GM21825 (cell line): Measurements from ENCODE around the gene MAPK14.

Experiments used
- ATAC-seq: cut with Tn5 transposase; IDR thresholded peaks from one replicate; pipeline ENCODE4 v1.9.1; 2021; ENCODE audit warnings: mild to moderate bottlenecking, moderate library complexity; ENCODE audit not compliant: unreplicated experiment

Gene MAPK14

DNA sequence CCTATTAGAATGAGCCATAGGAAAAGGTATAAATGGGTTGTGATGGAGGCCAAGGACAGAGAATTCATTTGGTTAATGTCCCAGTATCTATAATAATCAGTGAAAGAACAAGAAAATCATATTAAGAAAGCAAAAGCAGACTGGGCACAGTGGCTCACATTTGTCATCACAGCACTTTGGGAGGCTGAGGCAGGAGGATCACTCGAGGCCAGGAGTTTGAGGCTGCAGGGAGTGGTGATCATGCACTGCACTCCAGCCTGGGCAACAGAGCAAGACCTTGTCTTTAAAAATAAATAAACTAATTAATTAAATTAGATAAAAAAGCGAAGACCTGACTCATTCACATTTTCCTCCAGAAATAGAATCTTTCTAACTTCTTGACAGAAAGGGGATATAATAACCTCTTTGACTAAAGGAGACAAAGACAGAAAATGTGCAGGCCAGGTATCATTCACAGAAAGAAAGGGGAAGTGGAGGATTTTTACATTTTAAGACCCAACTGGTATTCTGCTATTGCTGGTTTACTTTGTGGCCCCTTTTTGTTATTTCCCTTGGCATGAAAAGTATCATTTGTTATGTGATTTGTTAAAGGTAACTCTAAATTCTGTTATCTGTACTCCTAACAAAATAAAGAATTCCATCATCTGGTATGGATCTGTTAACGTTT is 70.8 kb downstream of the MAPK14 start:
- ATAC-seq: no peak

DNA sequence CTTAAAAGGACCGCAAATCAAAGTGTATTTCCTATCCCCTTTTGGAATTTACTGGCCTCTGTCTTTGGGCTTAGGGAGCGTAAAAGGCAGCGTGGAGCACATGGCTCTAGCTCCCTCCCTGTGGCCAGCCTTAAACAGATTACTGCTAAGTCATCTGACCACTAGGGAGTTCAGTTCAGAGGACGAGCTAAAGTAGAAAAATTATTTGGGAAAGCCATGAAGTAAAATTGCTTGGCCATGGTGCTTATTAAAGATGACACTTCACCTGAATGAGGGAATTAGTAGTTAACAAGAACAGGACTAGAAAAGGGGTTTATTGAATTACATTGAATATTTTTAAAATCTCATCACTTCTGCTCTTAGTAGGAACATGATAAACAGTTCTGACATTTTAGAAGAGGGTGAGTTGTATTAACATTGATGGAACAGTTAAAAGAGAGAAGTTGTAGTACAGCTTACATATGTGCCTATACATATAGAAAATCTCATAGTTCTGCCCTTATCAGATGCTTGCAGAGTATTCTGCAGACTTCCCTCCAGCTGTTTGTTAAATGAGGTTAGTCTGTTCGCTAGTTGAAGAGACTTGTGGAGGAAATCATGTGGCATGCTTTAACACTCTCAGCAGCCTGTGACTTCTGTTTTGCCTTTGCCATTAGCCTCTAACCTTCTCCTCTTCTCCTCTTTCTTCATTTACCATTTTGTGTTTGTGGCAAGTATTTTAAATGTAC is 71.5 kb downstream of the MAPK14 start:
- ATAC-seq: no peak

DNA sequence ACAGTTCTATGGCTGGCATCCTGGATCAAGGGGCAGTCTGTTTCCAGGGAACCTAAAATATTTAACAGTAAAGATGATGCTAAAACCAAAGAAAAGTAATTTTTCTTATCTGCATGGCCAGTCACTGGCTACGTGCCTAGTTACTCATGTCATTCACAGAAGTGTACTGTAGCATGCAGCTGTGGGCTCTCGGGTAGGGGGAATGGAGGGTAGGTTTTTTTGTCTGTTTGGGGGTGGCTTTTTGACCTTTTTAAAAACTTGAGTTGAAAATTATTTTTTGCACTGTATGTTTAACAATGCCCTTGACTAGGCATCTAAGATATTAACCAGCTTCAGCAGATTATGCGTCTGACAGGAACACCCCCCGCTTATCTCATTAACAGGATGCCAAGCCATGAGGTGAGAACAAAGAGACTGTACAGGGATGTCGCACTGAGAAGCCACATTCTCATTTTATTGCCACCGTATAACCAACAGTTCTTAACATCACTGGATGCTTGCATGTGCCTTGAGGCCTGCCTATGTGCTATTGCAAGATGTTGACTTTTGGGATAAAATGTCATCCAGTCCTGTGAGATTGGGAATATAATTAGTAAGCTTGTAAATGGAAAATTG is 72.4 kb downstream of the MAPK14 start:
- ATAC-seq: no peak

DNA sequence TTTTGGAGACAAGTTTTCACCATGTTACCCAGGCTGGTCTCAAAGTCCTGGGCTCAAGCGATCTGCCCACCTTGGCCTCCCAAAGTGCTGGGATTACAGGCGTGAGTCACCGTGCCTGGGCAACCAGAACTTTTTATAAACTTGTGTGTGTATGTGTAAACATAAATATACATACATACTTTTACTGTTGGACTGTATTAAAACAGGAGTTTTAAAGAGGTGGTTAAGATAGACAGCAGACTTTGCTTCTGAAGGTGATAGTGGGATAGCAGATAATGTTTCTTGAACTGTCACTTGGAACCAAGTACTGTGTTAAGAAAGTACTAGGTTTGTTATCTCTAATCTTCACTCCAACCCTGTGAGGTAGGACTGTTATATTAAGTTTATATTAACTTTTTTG is 74.1 kb downstream of the MAPK14 start:
- no peak for ATAC-seq

DNA sequence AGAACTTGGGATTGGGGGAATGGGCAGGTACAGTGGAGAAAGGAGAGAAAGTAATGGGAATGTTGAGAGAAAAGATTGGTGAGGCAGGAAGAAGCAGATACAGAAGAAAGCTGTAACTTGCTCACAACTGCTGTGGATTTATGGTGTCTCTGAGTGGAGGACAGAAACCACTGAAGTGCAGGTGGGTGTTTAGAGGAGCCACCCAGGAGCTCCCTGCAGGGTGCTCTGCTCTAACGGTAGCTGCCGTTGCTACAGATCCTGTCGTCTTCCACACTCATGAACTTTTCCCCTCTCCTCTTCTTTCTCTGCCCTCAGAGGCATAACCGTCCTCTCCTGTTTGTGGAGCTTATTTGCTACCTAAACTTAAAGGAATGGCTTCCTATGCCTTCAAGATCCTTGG is 75.2 kb downstream of the MAPK14 start:
- no peak for ATAC-seq

- no peak for ATAC-seq
Observed at GRCh38 chr6:36104836-36105235, 77.2 kb downstream of the MAPK14 start.

GRCh38 chr6:36109092-36109491 is 81.5 kb downstream of the MAPK14 start:
- ATAC-seq: no peak

- ATAC-seq: no peak
Observed at GRCh38 chr6:36110050-36110449, 82.4 kb downstream of the MAPK14 start.

DNA sequence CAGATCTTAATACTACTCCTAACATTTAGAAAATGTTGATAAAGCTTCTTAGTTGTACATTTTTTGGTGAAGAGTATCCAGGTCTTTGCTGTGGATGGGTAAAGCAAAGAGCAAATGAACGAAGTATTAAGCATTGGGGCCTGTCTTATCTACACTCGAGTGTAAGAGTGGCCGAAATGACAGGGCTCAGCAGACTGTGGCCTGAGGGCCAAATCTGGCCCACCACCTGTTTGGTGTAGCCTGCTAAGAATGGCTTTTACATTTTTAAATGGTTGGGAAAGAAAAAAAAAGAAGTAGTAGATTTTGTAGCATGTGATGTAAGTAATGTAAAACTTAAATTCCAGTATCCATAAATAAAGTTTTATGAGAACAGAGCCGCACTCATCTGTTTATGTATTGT is 83.3 kb downstream of the MAPK14 start:
- ATAC-seq: no peak

DNA sequence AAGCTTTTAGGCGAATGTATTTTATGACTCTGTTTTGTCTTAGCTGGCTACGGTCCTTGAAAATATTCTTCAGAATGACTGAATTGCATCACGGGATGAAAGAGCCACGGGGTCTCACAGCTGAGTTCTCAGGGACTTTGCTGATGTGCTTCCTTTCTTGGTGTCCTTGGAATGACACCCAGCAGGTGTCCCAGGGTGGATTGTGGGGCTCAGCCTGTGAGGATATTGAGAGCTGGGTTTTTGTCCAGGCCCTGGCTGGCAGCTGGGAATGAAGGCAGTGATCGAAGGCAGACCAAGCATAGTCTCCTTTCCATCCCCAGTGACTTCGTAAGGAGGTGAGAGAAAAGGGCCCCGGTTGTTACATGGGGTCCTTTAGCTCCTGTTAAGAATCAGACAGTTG is 83.9 kb downstream of the MAPK14 start:
- ATAC-seq: no peak

GRCh38 chr6:36113049-36113448 is 85.4 kb downstream of the MAPK14 start:
- no peak for ATAC-seq

DNA sequence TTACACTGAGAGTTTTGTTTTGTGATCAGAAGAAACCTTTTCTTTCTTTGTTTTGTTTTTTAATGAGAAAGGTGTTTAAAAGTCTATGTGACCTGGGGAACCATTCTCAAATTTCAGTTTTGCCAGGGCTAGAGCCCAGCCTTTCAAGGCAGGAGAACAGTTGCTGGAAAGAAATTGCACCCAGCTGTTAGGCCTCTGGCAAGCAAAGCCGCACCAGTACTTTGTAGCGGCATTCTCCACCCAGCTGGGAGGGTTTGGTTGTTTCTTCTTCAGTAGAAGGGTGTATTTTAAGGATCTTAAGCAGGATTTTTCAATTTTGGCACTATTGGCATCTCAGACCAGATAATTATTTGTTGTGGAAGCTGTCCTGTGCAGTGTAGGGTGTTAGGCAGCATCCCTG is 86.1 kb downstream of the MAPK14 start:
- ATAC-seq: no peak

DNA sequence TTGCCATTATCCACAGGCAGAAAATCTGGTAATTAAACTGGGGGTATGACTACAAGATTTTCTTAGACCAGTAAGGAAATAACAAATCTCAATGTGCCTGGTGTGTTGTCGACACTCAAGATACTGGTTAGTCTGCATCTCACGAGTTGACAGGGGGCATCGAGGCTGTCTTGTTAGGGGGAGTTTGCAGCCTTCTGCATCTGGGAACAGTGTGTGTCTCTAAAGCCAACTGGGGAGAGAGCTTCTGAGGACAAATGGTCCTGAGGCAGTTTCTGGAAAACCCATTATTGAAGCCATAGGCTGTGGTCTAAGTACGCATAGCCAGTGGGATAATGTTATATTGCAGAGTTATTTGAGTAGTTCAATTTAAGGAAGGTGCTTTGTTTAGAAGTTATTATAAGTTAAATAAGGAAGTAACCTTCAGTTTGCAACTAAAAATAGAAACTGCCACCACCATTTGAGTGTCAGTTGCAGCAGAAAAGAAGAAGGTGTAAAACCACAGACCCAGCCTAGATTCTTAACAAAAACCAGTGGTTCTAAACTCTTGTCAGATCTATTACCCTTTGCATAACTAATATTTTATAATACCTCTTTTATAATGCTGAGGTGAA is 87.3 kb downstream of the MAPK14 start:
- peak; percentile 43 for ATAC-seq

- no peak for ATAC-seq
Observed at GRCh38 chr6:36115412-36115811, 87.8 kb downstream of the MAPK14 start.

DNA sequence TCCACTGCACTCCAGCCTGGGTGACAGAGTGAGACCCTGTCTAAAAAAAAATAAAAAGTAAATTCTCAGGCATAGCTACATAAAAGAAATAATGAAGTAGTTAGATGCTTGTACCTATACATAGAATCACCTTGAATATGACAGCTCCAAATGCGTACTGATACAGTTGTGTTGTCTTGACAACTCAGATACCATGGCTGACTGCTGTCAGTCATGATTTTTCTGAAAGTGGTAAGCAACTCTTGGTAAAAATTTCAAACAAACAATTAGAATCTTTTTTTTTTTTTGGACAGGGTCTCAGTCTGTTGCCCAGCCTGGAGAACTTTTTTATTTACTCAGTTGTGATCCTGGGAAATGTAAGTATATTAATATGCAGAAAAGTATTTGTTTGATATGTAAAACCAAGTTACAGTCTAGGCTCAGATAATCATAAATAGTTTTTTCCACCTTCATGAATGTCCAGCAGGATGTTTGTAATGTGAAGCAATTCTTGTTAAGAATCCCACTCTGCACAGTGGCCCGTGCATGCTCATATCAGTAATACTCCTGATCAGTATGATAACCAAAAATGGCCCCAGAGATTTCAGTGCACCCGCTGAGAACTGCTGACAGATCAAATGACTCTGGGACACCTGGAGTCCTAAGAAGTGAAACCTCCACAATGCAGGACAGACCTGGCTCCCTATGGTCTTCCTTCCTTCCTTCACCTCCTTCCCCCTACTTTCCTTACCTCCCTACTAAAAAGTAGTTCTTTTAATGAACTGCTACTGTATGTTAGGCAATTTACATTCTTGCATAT is 88.7 kb downstream of the MAPK14 start:
- no peak for ATAC-seq

DNA sequence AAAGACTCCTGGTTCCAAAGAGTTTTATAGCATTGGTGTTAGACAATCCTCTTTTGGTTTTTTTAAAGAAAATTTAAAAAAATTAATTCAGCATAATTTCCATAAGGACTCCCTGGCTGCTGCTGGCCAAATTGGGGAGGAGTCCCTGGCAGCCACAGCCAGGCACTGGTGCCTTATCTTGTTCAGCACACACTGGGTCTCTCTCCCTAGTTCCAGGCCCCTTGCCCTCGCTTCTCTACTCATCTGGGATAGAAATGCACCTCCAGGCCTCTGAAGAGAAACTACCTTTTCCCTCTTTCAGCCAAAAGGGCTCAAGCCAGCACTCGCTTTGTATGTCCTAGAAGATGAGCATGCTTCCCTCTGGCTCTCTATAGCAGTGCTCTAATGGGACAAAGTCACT is 89.3 kb downstream of the MAPK14 start:
- no peak for ATAC-seq

DNA sequence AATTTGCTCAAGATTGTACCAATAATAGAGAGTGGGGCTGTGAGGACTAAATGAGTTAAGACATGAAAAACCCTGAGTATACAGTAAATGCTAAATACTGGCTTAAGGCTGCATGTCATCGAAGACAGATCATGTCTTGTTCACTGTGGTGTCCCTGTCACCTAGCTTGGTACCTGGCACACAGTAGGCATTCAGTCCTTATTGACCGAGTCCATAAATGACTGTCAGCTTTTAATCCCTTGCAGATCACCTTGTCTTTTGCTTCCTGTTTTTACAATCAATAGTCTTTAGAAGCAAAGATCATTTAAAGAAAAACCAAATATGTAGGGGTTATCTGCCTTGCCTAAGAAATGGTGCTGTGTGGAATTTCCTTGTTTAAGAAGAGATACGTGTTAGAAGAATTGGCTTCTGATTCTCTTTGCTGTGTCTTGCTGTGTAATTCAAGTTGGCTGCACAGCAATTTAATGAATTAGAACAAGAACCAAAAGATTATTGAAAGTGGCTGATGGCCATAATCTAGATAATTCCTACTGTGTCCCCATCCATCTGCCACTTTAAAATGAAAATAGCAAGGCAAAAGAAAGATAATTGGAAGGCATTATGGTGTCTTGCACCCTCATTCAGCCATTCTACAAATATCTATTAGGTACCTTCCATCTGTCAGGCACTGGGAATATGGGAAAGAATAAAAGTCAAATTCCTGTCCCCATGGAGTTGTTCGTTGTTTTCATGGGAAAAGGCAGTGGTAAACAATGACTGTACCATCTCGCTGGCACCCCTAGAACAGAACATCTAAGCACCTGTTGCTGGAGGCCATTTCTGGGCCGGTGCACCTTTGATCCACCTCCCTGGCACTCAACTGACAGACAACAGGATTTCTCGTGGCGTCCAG is 90.3 kb downstream of the MAPK14 start:
- ATAC-seq: no peak

DNA sequence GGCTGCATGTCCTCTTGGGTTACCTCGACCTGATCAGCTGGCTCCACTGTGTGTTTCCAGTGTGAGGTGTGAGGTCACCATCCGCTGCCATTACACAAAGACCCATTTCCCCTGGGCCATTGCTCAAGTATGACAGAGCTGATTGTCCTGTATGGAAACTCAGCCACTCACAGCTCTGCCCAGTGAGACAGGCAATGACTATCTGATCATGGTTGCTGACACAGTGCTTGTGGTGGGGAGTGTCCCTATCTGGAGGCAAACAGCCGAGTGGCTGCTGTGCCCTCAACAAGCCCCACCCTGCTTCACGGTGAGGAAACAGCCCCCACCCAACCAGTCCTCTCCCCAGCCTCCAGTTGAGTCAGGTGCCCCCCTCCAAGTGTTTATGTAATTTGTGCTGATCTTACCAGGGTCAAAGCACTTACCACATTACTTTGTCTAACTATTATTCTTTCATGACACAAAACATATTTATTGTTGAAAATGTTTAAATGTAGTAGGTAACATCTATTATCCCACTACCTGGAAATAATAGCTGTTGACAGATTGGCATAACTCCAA is 91.0 kb downstream of the MAPK14 start:
- ATAC-seq: no peak

GRCh38 chr6:36119209-36119608 is 91.6 kb downstream of the MAPK14 start:
- ATAC-seq: no peak

GRCh38 chr6:36120018-36120417 is 92.4 kb downstream of the MAPK14 start:
- no peak for ATAC-seq
